Tracheal epithelial cell (primary cell): Measurements from ENCODE around the gene UBAP1L. TPM values are rescaled to one million over a fixed set of nuclear protein-coding genes. Genes with fewer than 3 reads are reported as not detected.

ENCODE experiments used
- total RNA-seq: library from RNA; depleted of rRNA; stranded (reverse); fragments of >200 nt; gene quantifications from 2 replicates; pipeline ENCODE4 v1.2.1, GENCODE V29; 2014

UBAP1L gene
- 0.43 and 0.72 TPM in 2 replicates for total RNA-seq

DNA sequence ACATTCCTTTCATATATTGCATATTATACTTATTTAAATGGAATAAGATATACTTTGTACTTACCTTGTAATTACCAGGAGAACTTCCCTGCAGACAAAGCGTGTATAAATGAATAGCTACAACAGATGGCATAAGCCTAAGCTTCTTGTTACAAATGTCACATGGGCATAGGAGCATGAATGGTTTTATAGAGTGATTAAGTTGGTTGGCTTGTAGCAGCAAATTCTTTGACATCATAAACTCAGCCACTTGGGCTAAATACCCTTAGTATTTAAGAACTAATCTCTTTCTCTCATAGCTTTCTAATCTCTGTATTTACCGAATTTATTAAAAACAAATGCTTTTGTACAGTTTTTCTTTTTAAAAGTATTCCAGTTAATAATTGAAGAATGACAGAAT lies at the start of gene UBAP1L:
Gene UBAP1L, minus strand, starts transcription at position 115 of the 400 bp plus-strand sequence. CDS start 8,985 bp downstream, outside the sequence.

DNA sequence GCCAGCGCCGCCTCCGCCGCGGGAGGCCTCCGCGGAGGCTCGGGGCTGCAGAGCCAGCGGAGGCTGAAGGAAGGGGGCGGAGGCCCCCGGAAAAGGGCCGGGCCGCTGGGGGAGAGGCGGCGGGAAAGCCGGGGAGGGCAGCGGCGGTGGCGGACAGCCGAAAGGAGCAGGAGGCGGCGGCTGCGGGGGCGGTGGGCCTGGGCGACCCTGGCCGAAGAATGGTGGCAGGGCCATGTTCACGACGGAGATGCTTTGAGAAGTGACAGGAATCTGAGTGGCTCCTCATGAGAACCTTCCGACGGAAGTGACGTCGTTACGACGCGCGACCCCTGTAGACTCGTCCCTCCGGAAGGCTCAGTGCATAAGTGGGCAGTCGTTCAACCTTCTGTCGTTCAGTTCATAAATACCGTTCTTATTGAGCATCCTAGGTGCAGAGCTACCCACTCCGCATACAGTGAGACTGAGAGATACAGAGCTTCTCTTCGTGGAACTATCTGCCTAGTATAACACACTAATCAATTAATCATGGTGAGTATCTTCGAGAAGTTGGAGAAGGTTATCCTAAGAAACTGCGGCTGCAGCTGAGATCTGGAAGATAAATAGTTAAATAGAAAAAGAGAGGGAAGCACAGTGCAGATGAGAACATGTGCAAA lies 18.7 kb upstream of the UBAP1L start, which contains the start of gene PDCD7:
Gene PDCD7, minus strand, starts transcription at position 261 of the 653 bp plus-strand sequence. Its CDS starts 27 bp downstream, at position 234.

DNA sequence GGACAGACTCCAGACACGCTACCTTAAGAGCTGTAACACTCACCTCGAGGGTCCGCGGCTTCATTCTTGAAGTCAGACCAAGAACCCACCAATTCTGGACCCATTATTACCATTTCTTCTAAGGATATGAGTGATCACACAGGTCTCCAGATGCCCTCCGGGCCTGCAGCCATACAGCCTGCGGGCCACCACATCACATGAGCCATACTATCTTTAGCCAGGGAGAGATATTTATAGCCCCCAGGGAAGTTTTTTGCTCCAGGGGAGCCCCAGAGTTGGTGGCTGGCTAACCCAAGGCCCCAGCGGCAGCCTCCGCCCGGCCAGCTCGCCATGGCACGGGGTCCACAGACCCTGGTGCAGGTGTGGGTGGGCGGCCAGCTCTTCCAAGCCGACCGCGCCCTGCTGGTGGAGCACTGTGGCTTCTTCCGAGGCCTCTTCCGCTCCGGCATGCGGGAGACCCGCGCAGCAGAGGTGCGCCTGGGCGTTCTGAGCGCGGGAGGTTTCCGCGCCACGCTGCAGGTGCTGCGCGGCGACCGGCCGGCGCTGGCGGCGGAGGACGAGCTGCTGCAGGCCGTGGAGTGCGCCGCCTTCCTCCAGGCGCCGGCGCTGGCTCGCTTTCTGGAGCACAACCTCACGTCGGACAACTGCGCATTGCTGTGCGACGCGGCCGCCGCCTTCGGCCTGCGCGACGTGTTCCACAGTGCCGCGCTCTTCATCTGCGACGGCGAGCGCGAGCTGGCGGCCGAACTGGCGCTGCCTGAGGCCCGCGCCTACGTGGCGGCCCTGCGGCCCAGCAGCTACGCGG lies 38.3 kb downstream of the UBAP1L start, which contains the start of gene KBTBD13:
Gene KBTBD13, plus strand, starts transcription at position 261 of the 805 bp plus-strand sequence. Its CDS starts 70 bp downstream, at position 331.

DNA sequence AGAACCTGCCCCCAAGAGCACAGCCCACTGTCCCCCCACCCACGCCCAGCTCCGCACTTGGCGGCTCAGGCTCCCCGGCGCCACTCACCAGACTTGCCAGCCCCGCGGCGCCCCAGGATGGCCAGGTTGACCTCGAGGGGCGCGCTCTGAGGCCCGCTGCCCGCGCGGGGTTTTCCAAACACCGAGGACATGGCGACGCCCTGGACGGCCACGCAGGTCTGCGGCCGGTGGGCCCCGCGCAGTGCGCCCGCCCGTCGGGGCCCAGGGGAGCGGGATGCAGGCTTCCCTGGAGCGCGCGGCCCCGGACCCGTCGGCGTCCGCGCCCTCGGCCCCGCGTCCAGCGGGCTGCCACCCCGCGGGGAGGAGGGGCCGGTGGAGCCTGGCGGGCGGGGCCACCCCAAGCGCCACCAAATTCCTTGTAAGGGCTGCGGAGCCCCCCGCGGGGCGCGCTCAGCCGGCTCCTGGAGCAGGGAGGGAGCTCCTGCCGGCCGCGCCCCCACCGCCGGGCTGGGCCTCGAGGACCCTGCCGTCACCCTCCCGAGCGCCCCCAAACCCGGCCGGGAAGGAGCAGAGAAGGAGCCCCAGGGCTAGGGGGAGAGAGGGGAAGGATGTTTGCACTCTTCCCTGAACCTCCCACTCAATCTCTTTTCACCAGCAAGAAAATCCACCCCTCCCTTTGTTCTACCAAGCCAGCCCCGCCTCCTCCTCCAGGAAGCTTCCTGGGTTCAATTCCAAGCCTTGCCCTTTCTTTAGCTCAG lies 47.2 kb downstream of the UBAP1L start, which contains the start of gene RASL12:
Gene RASL12, minus strand, starts transcription at position 347 of the 758 bp plus-strand sequence. Its CDS starts 156 bp downstream, at position 191.

DNA sequence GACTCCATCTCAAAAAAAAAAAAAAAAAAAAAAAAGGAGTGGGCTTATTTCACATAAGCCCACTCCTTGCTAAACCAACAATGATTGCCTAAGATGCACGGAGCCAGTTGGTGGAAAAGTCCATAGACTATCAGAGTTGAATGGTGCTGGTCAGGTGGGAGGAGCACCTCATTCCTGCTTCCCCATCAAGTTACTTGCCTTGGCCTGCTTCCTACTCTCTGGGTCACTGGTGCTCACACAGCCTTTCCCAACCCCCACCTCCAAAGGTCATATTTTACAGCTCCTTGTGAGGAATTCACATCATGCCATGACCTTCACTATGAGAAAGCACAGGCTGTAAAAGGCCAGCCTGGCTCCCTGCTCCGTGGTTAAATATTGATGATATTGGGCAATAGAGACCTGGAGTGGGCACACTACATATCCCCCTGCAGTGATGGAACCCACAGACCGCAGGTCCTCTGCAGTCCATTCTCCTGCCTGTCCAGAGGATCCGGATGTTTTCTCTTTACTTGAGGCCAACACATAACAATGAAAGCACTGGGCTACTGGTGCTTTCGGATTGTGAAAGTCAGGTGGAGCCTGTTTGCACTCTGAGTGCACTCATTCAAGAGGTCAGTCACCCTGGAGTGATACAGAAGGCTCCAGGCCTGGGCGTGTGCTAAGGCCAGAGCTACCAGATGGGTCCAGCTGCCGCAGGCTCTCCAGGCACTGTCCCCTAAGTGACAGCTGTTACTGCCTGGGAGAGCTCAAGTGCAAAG lies 70.1 kb downstream of the UBAP1L start, which contains the start of gene SLC51B:
Gene SLC51B, plus strand, starts transcription at position 664 of the 758 bp plus-strand sequence. CDS start 4,618 bp downstream, outside the sequence.

Other genes starting within 250 kb of the UBAP1L start
- 4.5 and 4.6 TPM in 2 replicates for gene ANKDD1A, start 203.3 kb downstream of the UBAP1L start, total RNA-seq
- 95.4 and 99.3 TPM in 2 replicates for gene SPG21, start 125.3 kb downstream of the UBAP1L start, total RNA-seq
- 24.6 and 32.8 TPM in 2 replicates for gene MTFMT, start 85.6 kb downstream of the UBAP1L start, total RNA-seq
- gene SLC51B, start 69.8 kb downstream of the UBAP1L start, total RNA-seq, result not detected in 2 replicates
- not detected in 2 replicates for gene RASL12, start 47.2 kb downstream of the UBAP1L start, total RNA-seq
- gene KBTBD13, start 38.5 kb downstream of the UBAP1L start, total RNA-seq, result under 0.01 TPM in 1 of 2 replicates, not detected in the other
- gene PDCD7, start 18.6 kb upstream of the UBAP1L start, total RNA-seq, result 14.0 and 22.6 TPM in 2 replicates
- 30.1 and 32.8 TPM in 2 replicates for gene CLPX, start 70.1 kb upstream of the UBAP1L start, total RNA-seq
- gene CILP, start 96.3 kb upstream of the UBAP1L start, total RNA-seq, result under 0.01 TPM in 1 of 2 replicates, not detected in the other
- gene PARP16, start 171.7 kb upstream of the UBAP1L start, total RNA-seq, result 2.2 and 2.6 TPM in 2 replicates
- not detected in 2 replicates for gene RNU5A-1, start 180.9 kb upstream of the UBAP1L start, total RNA-seq
- gene RNU5B-1, start 189.5 kb upstream of the UBAP1L start, total RNA-seq, result not detected in 2 replicates